SU-DHL-6 (cell line): ENCODE data around the gene TMEM86B.
A peak's percentile ranks its signal among the peaks of the same experiment; 100 is the strongest.

Experiments
- H2AFZ ChIP-seq: fragments of 200-600 bp; sonication (generic); 2 replicates; pipeline ENCODE4 v1.6.1; 2014; ENCODE audit warnings: low read depth, mild to moderate bottlenecking, moderate library complexity, mixed read lengths, antibody characterized with exemption, low read length; ENCODE audit not compliant: severe bottlenecking
- H3F3A ChIP-seq: fragments of 200-600 bp; shearing (Covaris generic); 2 replicates; pipeline ENCODE4 v1.6.0; 2016; ENCODE audit warnings: antibody characterized with exemption, mild to moderate bottlenecking; ENCODE audit not compliant: insufficient read depth
- H3K27ac ChIP-seq: fragments of 200-600 bp; sonication (generic); 2 replicates; pipeline ENCODE4 v1.5.1; 2016; ENCODE audit warnings: low read depth, mild to moderate bottlenecking, low read length, moderate library complexity, mixed read lengths
- H3K27me3 ChIP-seq: fragments of 200-600 bp; sonication (generic), shearing (Covaris generic); 2 replicates; pipeline ENCODE4 v1.6.0; 2014; ENCODE audit warnings: mild to moderate bottlenecking, low read length
- H3K36me3 ChIP-seq: fragments of 200-600 bp; sonication (generic); 2 replicates; pipeline ENCODE4 v1.6.1; 2014; ENCODE audit warnings: mild to moderate bottlenecking, low read length, mixed read lengths
- H3K4me2 ChIP-seq: fragments of 300-600, 200-600 bp; shearing (Covaris generic), sonication (generic); 2 replicates; pipeline ENCODE4 v1.6.0; 2014; ENCODE audit warnings: low read length, low read depth, mild to moderate bottlenecking; ENCODE audit not compliant: poor library complexity, severe bottlenecking
- H3K4me3 ChIP-seq: fragments of 200-600 bp; sonication (generic); 2 replicates; pipeline ENCODE4 v1.5.1; 2014; ENCODE audit warnings: antibody characterized with exemption, low read length, mild to moderate bottlenecking, mixed read lengths; ENCODE audit not compliant: insufficient read depth, poor library complexity, severe bottlenecking
- H3K79me2 ChIP-seq: fragments of 200-600 bp; sonication (generic); 2 replicates; pipeline ENCODE4 v1.6.1; 2014; ENCODE audit warnings: mild to moderate bottlenecking, low read length, moderate library complexity; ENCODE audit not compliant: insufficient read depth
- H3K9ac ChIP-seq: fragments of 200-600 bp; sonication (generic); 2 replicates; pipeline ENCODE4 v1.7.0; 2014; ENCODE audit warnings: mild to moderate bottlenecking, low read length
- H3K9me2 ChIP-seq: fragments of 200-600 bp; sonication (generic); replicated peaks from 2 replicates; pipeline ENCODE4 v1.6.1; 2014; ENCODE audit warnings: low read length; ENCODE audit not compliant: insufficient read depth
- H3K9me3 ChIP-seq: fragments of 200-600 bp; sonication (generic); 2 replicates; pipeline ENCODE4 v1.6.1; 2014; ENCODE audit warnings: low read length, mixed read lengths; ENCODE audit not compliant: insufficient read depth
- H4K20me1 ChIP-seq: fragments of 200-600 bp; sonication (generic); 2 replicates; pipeline ENCODE4 v1.6.1; 2014; ENCODE audit warnings: low read depth, mild to moderate bottlenecking, antibody characterized with exemption, low read length, moderate library complexity, mixed read lengths
- CTCF ChIP-seq: fragments of 200-600 bp; sonication (generic); IDR thresholded peaks from one replicate; pipeline ENCODE4 v1.5.1; 2017; ENCODE audit warnings: antibody characterized with exemption, mild to moderate bottlenecking, low read length, moderate library complexity; ENCODE audit not compliant: insufficient read depth, poor library complexity, severe bottlenecking
- EZH2phosphoT487 ChIP-seq: fragments of 200-600 bp; sonication (generic), shearing (Covaris generic); conservative IDR thresholded peaks from 2 replicates; pipeline ENCODE4 v1.6.1; 2018; ENCODE audit warnings: mild to moderate bottlenecking, antibody characterized with exemption, low read length, moderate library complexity, mixed read lengths

Gene TMEM86B

DNA sequence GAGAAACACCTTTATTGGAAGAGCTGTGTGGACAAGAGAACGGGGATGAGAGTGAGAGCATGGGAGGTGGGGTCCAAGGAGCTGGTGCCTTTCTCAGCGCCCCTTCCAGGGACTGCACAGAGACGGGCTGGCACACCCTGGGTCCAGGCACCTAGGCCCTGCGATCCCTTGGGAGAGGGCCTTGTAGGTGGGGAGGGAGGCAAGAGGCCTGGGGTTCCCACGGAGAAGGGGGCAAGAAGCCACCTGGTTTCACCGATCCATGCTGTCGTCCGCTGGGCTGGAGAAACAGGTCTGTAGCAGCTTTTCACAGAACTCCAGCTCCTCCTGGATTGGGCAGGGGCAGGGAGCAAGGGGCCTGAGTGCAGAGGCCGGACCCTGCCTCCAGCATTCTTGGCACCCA is 33.8 kb upstream of the TMEM86B start:
- TF ChIP-seq CTCF: no peak
- TF ChIP-seq EZH2phosphoT487: no peak
- Histone ChIP-seq H3K4me3 (no peak overlapping the region), H2AFZ (no peak overlapping the region), H3K27me3 (no peaks in the 10 kb centered on the region), H3K4me2 (no peak overlapping the region), H3K79me2 (peaks cover 13% of the 10 kb centered on the region), H4K20me1 (no peaks in the 10 kb centered on the region), H3K9ac (no peak overlapping the region), H3K27ac (no peak overlapping the region), H3F3A (peaks cover 23% of the 10 kb centered on the region), H3K9me3 (no peaks in the 10 kb centered on the region; the same call in 1 of the 2 replicates), H3K9me2 (no peaks in the 10 kb centered on the region), H3K36me3 (no peaks in the 10 kb centered on the region)

- no peaks in the 10 kb centered on the region; the same call in 1 of the 2 replicates for H3K9me3 ChIP-seq
- no peak overlapping the region for H3K27ac ChIP-seq
- no peaks in the 10 kb centered on the region for H4K20me1 ChIP-seq
- peaks cover 26% of the 10 kb centered on the region for H3F3A ChIP-seq
- H3K79me2 ChIP-seq: peaks cover 20% of the 10 kb centered on the region
- no peak overlapping the region for H3K9ac ChIP-seq
- no peak overlapping the region for H3K4me2 ChIP-seq
- no peak overlapping the region for H3K4me3 ChIP-seq
- no peaks in the 10 kb centered on the region for H3K27me3 ChIP-seq
- H3K9me2 ChIP-seq: no peaks in the 10 kb centered on the region
- H2AFZ ChIP-seq: no peak overlapping the region
- H3K36me3 ChIP-seq: no peaks in the 10 kb centered on the region
- TF ChIP-seq CTCF (no peak), EZH2phosphoT487 (no peak)
These were observed 33.1 kb upstream of the TMEM86B start for GRCh38 chr19:55261671-55262126.

GRCh38 chr19:55259540-55260210 is 31.1 kb upstream of the TMEM86B start:
- peak overlapping the region; percentile 30 for H2AFZ ChIP-seq

More at GRCh38 chr19:55259540-55260210, 31.1 kb upstream of the TMEM86B start:
- Histone ChIP-seq H3K9ac (peak overlapping the region; percentile 94), H3K27me3 (no peaks in the 10 kb centered on the region), H3K36me3 (no peaks in the 10 kb centered on the region), H4K20me1 (no peaks in the 10 kb centered on the region), H3K9me2 (no peaks in the 10 kb centered on the region), H3F3A (peaks cover 40% of the 10 kb centered on the region), H3K9me3 (no peaks in the 10 kb centered on the region), H3K4me3 (peak overlapping the region; percentile 73), H3K4me2 (peak overlapping the region; percentile 93), H3K79me2 (peaks cover 40% of the 10 kb centered on the region), H3K27ac (peak overlapping the region; percentile 99)
- TF ChIP-seq CTCF: no peak
- TF ChIP-seq EZH2phosphoT487: no peak
